IMR-90 (cell line): ENCODE results near the gene RAC3. TPM values are rescaled to one million over a fixed set of nuclear protein-coding genes. Genes with fewer than 3 reads are reported as not detected.

Experiments
- ATAC-seq: fragments of 200-7000 bp; cut with Tn5 transposase; 2 replicates; pipeline ENCODE4 v1.9.1; 2020; ENCODE audit warnings: low read depth, mild to moderate bottlenecking, moderate library complexity
- BruUV-seq: library from RNA; stranded (reverse); fragments of 400-500 nt; replicated peaks from 2 replicates; lab custom pipeline; 2021; lab: Mats Ljungman, UMichigan
- CTCF ChIA-PET: fragments of 300-600 bp; formaldehyde crosslinking; extraction: SDS; loops from one replicate; lab custom pipeline; 2021; ENCODE audit warnings: antibody characterized with exemption; lab: Yijun Ruan, JAX
- POLR2A ChIA-PET: fragments of 300-600 bp; sonication (Branson Sonifier 250); formaldehyde crosslinking; loops from one replicate; lab custom pipeline; 2022; ENCODE audit warnings: antibody characterized with exemption; ENCODE audit not compliant: unreplicated experiment; lab: Charles Lee
- DNase-seq: peaks from one replicate; pipeline ENCODE4 v3.0.0; 2013
- H2AFZ ChIP-seq: replicated peaks from 2 replicates; pipeline ENCODE3; 2013; ENCODE audit warnings: low read length, mild to moderate bottlenecking; ENCODE audit not compliant: poor library complexity
- H2AK5ac ChIP-seq: 2 replicates; pipeline ENCODE4 v1.6.1; 2013; ENCODE audit warnings: low read depth, low read length, inconsistent platforms
- H2AK9ac ChIP-seq: replicated peaks from 2 replicates; pipeline ENCODE3; 2013; ENCODE audit warnings: mild to moderate bottlenecking, low read depth, low read length, moderate library complexity; ENCODE audit not compliant: poor library complexity
- H2BK120ac ChIP-seq: 2 replicates; pipeline ENCODE4 v1.6.1; 2013; ENCODE audit warnings: low read depth, low read length, inconsistent platforms
- H2BK15ac ChIP-seq: 3 replicates; pipeline ENCODE4 v1.6.1; 2013; ENCODE audit warnings: low read depth, low read length, inconsistent platforms
- H2BK20ac ChIP-seq: 2 replicates; pipeline ENCODE4 v1.6.1; 2013; ENCODE audit warnings: low read depth, mild to moderate bottlenecking, inconsistent platforms, low read length, moderate library complexity
- H2BK5ac ChIP-seq: 2 replicates; pipeline ENCODE4 v1.6.1; 2013; ENCODE audit warnings: mild to moderate bottlenecking, low read depth, low read length, inconsistent platforms; ENCODE audit not compliant: poor library complexity, severe bottlenecking
- H3K14ac ChIP-seq: replicated peaks from 2 replicates; pipeline ENCODE4 v1.6.1; 2013; ENCODE audit warnings: low read depth, low read length, inconsistent platforms
- H3K18ac ChIP-seq: 2 replicates; pipeline ENCODE4 v1.6.1; 2013; ENCODE audit warnings: low read depth, low read length, control low read depth
- H3K23ac ChIP-seq: 2 replicates; pipeline ENCODE4 v1.6.1; 2013; ENCODE audit warnings: low read depth, low read length, inconsistent platforms
- H3K27ac ChIP-seq: 2 replicates; pipeline ENCODE4 v1.5.1; 2013; ENCODE audit warnings: mild to moderate bottlenecking, control low read depth, low read length; ENCODE audit not compliant: insufficient read depth
- H3K27me3 ChIP-seq: 2 replicates; pipeline ENCODE4 v1.6.1; 2013; ENCODE audit warnings: low read length; ENCODE audit not compliant: control insufficient read depth, insufficient read depth
- H3K36me3 ChIP-seq: 2 replicates; pipeline ENCODE4 v1.6.1; 2013; ENCODE audit warnings: low read length, mixed read lengths; ENCODE audit not compliant: control insufficient read depth, insufficient read depth
- H3K4ac ChIP-seq: 2 replicates; pipeline ENCODE4 v1.6.1; 2013; ENCODE audit warnings: low read depth, low read length, inconsistent platforms
- H3K4me1 ChIP-seq: 2 replicates; pipeline ENCODE4 v1.6.1; 2013; ENCODE audit warnings: low read length, mixed read lengths; ENCODE audit not compliant: control insufficient read depth, insufficient read depth
- H3K4me2 ChIP-seq: 2 replicates; pipeline ENCODE4 v1.6.1; 2013; ENCODE audit warnings: low read depth, mild to moderate bottlenecking, control low read depth, low read length, moderate library complexity
- H3K4me3 ChIP-seq: 2 replicates; pipeline ENCODE4 v1.5.1; 2013; ENCODE audit warnings: low read depth, mild to moderate bottlenecking, control low read depth, low read length, moderate library complexity; ENCODE audit not compliant: insufficient read depth
- H3K56ac ChIP-seq: 2 replicates; pipeline ENCODE4 v1.6.1; 2013; ENCODE audit warnings: low read length, inconsistent platforms; ENCODE audit not compliant: insufficient read depth; ENCODE audit errors: extremely low read depth
- H3K79me1 ChIP-seq, 2 experiments: 2 replicates each; pipeline ENCODE4 v1.6.1; 2013; ENCODE audit warnings: low read length in 2 of 2, inconsistent platforms in 1 of 2, low read depth in 1 of 2
- H3K9ac ChIP-seq: 2 replicates; pipeline ENCODE4 v1.6.1; 2013; ENCODE audit warnings: low read depth, low read length, control low read depth
- H3K9me1 ChIP-seq: 2 replicates; pipeline ENCODE4 v1.6.1; 2013; ENCODE audit warnings: low read length, inconsistent platforms; ENCODE audit not compliant: insufficient read depth
- H3K9me3 ChIP-seq: 2 replicates; pipeline ENCODE4 v1.6.1; 2013; ENCODE audit warnings: low read length; ENCODE audit not compliant: control insufficient read depth, insufficient read depth
- H4K20me1 ChIP-seq: 2 replicates; pipeline ENCODE4 v1.6.1; 2013; ENCODE audit warnings: low read length, inconsistent platforms; ENCODE audit not compliant: insufficient read depth
- H4K5ac ChIP-seq: 2 replicates; pipeline ENCODE4 v1.6.1; 2013; ENCODE audit warnings: mild to moderate bottlenecking, low read depth, low read length, control low read depth
- H4K8ac ChIP-seq, 2 experiments: 2 replicates each; pipeline ENCODE4 v1.6.1; 2013; ENCODE audit warnings: low read depth in 2 of 2, low read length in 2 of 2, control low read depth in 1 of 2, inconsistent platforms in 1 of 2
- H4K91ac ChIP-seq: 2 replicates; pipeline ENCODE4 v1.6.1; 2013; ENCODE audit warnings: low read depth, low read length, inconsistent platforms; ENCODE audit not compliant: insufficient read depth
- BHLHE40 ChIP-seq: fragments of 150-350 bp; IDR thresholded peaks from 2 replicates; pipeline ENCODE4 v1.6.1; 2016; ENCODE audit warnings: mild to moderate bottlenecking, low read depth, low read length
- CEBPB ChIP-seq: IDR thresholded peaks from 2 replicates; pipeline ENCODE4 v1.6.1; 2012; ENCODE audit warnings: low read depth, low read length, improper control_type of control experiment
- CHD1 ChIP-seq: IDR thresholded peaks from 2 replicates; pipeline ENCODE4 v1.6.1; 2012; ENCODE audit warnings: low read depth, low read length, improper control_type of control experiment
- FOS ChIP-seq: fragments of 150-350 bp; IDR thresholded peaks from 2 replicates; pipeline ENCODE4 v1.6.1; 2016; ENCODE audit warnings: low read depth, low read length
- MXI1 ChIP-seq: IDR thresholded peaks from 2 replicates; pipeline ENCODE4 v1.6.1; 2012; ENCODE audit warnings: low read depth, mild to moderate bottlenecking, low read length, moderate library complexity, borderline replicate concordance
- NFE2L2 ChIP-seq: fragments of 150-350 bp; IDR thresholded peaks from 2 replicates; pipeline ENCODE4 v1.6.1; 2016; ENCODE audit warnings: low read depth, mild to moderate bottlenecking, low read length
- POLR2A ChIP-seq: IDR thresholded peaks from 2 replicates; pipeline ENCODE4 v1.6.1; 2012; ENCODE audit warnings: mild to moderate bottlenecking, low read depth, low read length
- RAD21 ChIP-seq: IDR thresholded peaks from 2 replicates; pipeline ENCODE4 v1.6.1; 2012; ENCODE audit warnings: low read length, improper control_type of control experiment
- RFX5 ChIP-seq: IDR thresholded peaks from 2 replicates; pipeline ENCODE4 v1.8.0; 2012; ENCODE audit warnings: low read depth, mild to moderate bottlenecking, low read length, moderate library complexity
- USF2 ChIP-seq: fragments of 150-350 bp; IDR thresholded peaks from 2 replicates; pipeline ENCODE4 v1.6.1; 2017; ENCODE audit warnings: mild to moderate bottlenecking, antibody characterized with exemption, low read length, low read depth
- WGBS, 2 experiments: methylation state at CpG; one replicate each; pipeline versions ENCODE4 v1.1.5 to v1.1.7; 2013; ENCODE audit warnings: missing lambda C conversion rate in 2 of 2; ENCODE audit not compliant: insufficient read length in 1 of 2; ENCODE audit errors: extremely low coverage in 2 of 2; 5-methylcytosine and 5-hydroxymethylcytosine counted together
- dilution Hi-C: fragments of 300-500 bp; cut with HindIII; formaldehyde crosslinking; loops from one replicate; pipeline ENCODE4 v1.14.3; 2018; ENCODE audit warnings: low sequenced_read_pairs; ENCODE audit not compliant: unreplicated experiment
- in situ Hi-C: fragments of 300-500 bp; cut with MboI; formaldehyde crosslinking; loops from 3 replicates; pipeline ENCODE4 v1.14.3; 2019; ENCODE audit warnings: low sequenced_read_pairs, inconsistent platforms, mixed read lengths
- intact Hi-C: fragments of 100-400 bp; cut with micrococcal nuclease; formaldehyde crosslinking; loops from 2 replicates; pipeline ENCODE4 v1.10.0; 2022
- polyA plus RNA-seq, 3 experiments: library from polyadenylated mRNA; depleted of rRNA; stranded (reverse); fragments of >200 nt; gene quantifications; 2 replicates each; pipeline ENCODE4 v1.2.3, GENCODE V29; 2012; ENCODE audit warnings: low replicate concordance in 1 of 3
- total RNA-seq: library from RNA; depleted of rRNA; stranded (reverse); fragments of >200 nt; gene quantifications from 2 replicates; pipeline ENCODE4 v1.2.3, GENCODE V29; 2012
- TF ChIP-seq, protein P1 (sequence below): fragments of 150-350 bp; IDR thresholded peaks from 2 replicates; pipeline ENCODE4 v1.6.1; 2016; ENCODE audit warnings: low read depth, mild to moderate bottlenecking, low read length, moderate library complexity, borderline replicate concordance
- TF ChIP-seq, protein P2 (sequence below): conservative IDR thresholded peaks from 2 replicates; pipeline ENCODE4 v1.5.1; 2012; ENCODE audit warnings: mild to moderate bottlenecking, low read depth, low read length, improper control_type of control experiment

RAC3 gene
- total and polyA plus RNA-seq, 2 of the 4 experiments (the other 2 are of a cell fraction) = 5.7 to 23.4 TPM

GRCh38 chr17:82056729-82057621 is 25.5 kb downstream of the RAC3 start:
- CTCF ChIA-PET = no interaction called here

More at GRCh38 chr17:82056729-82057621, 25.5 kb downstream of the RAC3 start:
- Histone ChIP-seq H2BK15ac (no peak overlapping the region), H4K8ac (no peak overlapping the region), H2BK20ac (no peak overlapping the region), H3K14ac (no peak overlapping the region), H2AK5ac (no peak overlapping the region), H3K79me1 (peaks cover 6 to 29% of the 10 kb centered on the region in 2 experiments), H2AK9ac (peak overlapping the region; percentile 15), H2BK5ac (no peak overlapping the region), H4K20me1 (peaks cover 4% of the 10 kb centered on the region), H3K9ac (no peak overlapping the region), H4K91ac (no peak overlapping the region), H3K18ac (no peak overlapping the region), H3K4me3 (no peak overlapping the region), H3K27me3 (no peaks in the 10 kb centered on the region), H3K56ac (no peak overlapping the region), H3K23ac (no peak overlapping the region), H3K4me1 (peaks cover 9% of the 10 kb centered on the region; the same call in 1 of the 2 replicates), H3K9me1 (no peaks in the 10 kb centered on the region), H3K4ac (no peak overlapping the region), H4K5ac (no peak overlapping the region), H3K27ac (no peak overlapping the region), H3K4me2 (no peak overlapping the region), H3K9me3 (no peaks in the 10 kb centered on the region), H2BK120ac (no peak overlapping the region), H2AFZ (no peak overlapping the region), H3K36me3 (peaks cover 71% of the 10 kb centered on the region)
- no peak for TF ChIP-seq CHD1
- no peak for TF ChIP-seq RFX5
- TF ChIP-seq POLR2A = no peak
- TF ChIP-seq, protein P1, sequence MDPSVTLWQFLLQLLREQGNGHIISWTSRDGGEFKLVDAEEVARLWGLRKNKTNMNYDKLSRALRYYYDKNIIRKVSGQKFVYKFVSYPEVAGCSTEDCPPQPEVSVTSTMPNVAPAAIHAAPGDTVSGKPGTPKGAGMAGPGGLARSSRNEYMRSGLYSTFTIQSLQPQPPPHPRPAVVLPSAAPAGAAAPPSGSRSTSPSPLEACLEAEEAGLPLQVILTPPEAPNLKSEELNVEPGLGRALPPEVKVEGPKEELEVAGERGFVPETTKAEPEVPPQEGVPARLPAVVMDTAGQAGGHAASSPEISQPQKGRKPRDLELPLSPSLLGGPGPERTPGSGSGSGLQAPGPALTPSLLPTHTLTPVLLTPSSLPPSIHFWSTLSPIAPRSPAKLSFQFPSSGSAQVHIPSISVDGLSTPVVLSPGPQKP = no peak
- TF ChIP-seq BHLHE40 = no peak
- no peak for TF ChIP-seq NFE2L2
- TF ChIP-seq CEBPB = no peak
- no peak for TF ChIP-seq USF2
- TF ChIP-seq FOS = no peak
- TF ChIP-seq, protein P2, sequence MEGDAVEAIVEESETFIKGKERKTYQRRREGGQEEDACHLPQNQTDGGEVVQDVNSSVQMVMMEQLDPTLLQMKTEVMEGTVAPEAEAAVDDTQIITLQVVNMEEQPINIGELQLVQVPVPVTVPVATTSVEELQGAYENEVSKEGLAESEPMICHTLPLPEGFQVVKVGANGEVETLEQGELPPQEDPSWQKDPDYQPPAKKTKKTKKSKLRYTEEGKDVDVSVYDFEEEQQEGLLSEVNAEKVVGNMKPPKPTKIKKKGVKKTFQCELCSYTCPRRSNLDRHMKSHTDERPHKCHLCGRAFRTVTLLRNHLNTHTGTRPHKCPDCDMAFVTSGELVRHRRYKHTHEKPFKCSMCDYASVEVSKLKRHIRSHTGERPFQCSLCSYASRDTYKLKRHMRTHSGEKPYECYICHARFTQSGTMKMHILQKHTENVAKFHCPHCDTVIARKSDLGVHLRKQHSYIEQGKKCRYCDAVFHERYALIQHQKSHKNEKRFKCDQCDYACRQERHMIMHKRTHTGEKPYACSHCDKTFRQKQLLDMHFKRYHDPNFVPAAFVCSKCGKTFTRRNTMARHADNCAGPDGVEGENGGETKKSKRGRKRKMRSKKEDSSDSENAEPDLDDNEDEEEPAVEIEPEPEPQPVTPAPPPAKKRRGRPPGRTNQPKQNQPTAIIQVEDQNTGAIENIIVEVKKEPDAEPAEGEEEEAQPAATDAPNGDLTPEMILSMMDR = no peak
- TF ChIP-seq MXI1 = no peak
- no peak for TF ChIP-seq RAD21
- in situ Hi-C loops (no loop called here), intact Hi-C loops (no loop called here), dilution Hi-C loops (no loop called here)
- TSS peak; percentile 94 for BruUV-seq
- ATAC-seq = 0 out of 2 replicates have a peak, but pooled peaks have one; percentile 5
- POLR2A ChIA-PET = no interaction called here
- WGBS, 2 experiments = 89% methylated on average over 3 of the region's 29 CpGs; no CpG with 5 or more reads in 1 of the 2 experiments
- DNase-seq = no peak
